Pancreas (tissue), 10 donors: ENCODE results near the gene RIMBP3C. TPM values are rescaled to one million over a fixed set of nuclear protein-coding genes. Genes with fewer than 3 reads are reported as not detected.
"Not testable (repeated sequence)": the region's sequence is repeated elsewhere in the genome, so short reads cannot be mapped to it uniquely, and the experiment has no call there.

Source experiments
- ATAC-seq, 4 donors: fragments of 200-7000 bp; cut with Tn5 transposase; one replicate each; pipeline versions ENCODE4 v1.8.0 to v1.9.1; 2020; ENCODE audit warnings: mild to moderate bottlenecking in 4 of 4, moderate library complexity in 4 of 4
- DNase-seq, 6 donors: peaks; one replicate each; pipeline ENCODE4 v3.0.0-alpha.2; 2020
- FAIRE-seq: peaks from 2 replicates; lab custom pipeline; 2012; peaks lifted over from hg19 to GRCh38; lab: Jason Lieb, UNC
- H3K27ac ChIP-seq, 4 donors: fragments of 200-600 bp; sonication (generic); 1 replicate in 3 of 4; 2 replicates in 1 of 4; pipeline versions ENCODE4 v1.5.0 to v1.8.0; 2020
- H3K27me3 ChIP-seq, 4 donors: fragments of 200-600 bp; one replicate each; pipeline ENCODE4 v1.8.0; 2021
- H3K36me3 ChIP-seq, 3 donors: fragments of 200-600 bp; sonication (generic) in 1 of 3; one replicate each; pipeline versions ENCODE4 v1.5.0 to v1.8.0; 2020 to 2021
- H3K4me1 ChIP-seq, 3 donors: fragments of 200-600 bp; one replicate each; pipeline ENCODE4 v1.8.0; 2021
- H3K4me3 ChIP-seq, 4 donors: fragments of 200-600 bp; sonication (generic) in 2 of 4; one replicate each; pipeline versions ENCODE4 v1.5.0 to v1.8.0; 2020 to 2021
- H3K9me3 ChIP-seq, 4 donors: fragments of 200-600 bp; one replicate each; pipeline ENCODE4 v1.8.0; 2021
- WGBS, 2 donors: extraction: QIAGEN DNeasy Blood & Tissue Kit; methylation state at CpG; one replicate each; pipeline ENCODE4 v1.1.7; 2013; 5-methylcytosine and 5-hydroxymethylcytosine counted together
- intact Hi-C, 3 donors: fragments of 100-400 bp; cut with DNase I; formaldehyde crosslinking; loops; one replicate each; pipeline versions ENCODE4 v1.11.1 to v1.14.2; 2022
- polyA plus RNA-seq, 2 donors: library from polyadenylated mRNA; stranded (reverse); fragments of 200-250 nt; gene quantifications; one replicate each; pipeline ENCODE4 v1.2.3, GENCODE V29; 2013
- total RNA-seq, 6 donors: library from RNA; stranded (reverse); fragmentation: NEBNext Ultra II Directional in 4 of 6; extraction: Animal tissue kit (Norgen Biotek cat#: 25700) in 4 of 6; gene quantifications; one replicate each; pipeline versions ENCODE4 v1.2.1 to v1.2.4, GENCODE V29; 2021 to 2023
- donor health status: healthy with polysubstance abuse.
- donor health status: DM: no; HTN: no; CAD: no; lungs with moderate emphysema.
- donor health status: DM: no; HTN: no; CAD: no.
- donor health status: control.
- donor health status: control.
- donor health status: Bipolar disorder and iron deficiency.
- donor health status: DM: yes; HTN: yes; CAD: no.
- donor health status: DM: no; HTN: no; CAD: no.
- donor health status: DM: no; HTN: no; CAD: no.
- donor health status: DM: yes; HTN: yes; CAD: no.

RIMBP3C gene
- total and polyA plus RNA-seq, 8 donors = 0.09 to 0.47 (median 0.17) TPM; not detected in 2

- FAIRE-seq, H3K9me3 ChIP-seq, H3K4me1 ChIP-seq, H3K36me3 ChIP-seq, H3K4me3 ChIP-seq, DNase-seq, H3K27me3 ChIP-seq, intact Hi-C loops, H3K27ac ChIP-seq: not testable (repeated sequence)
- ATAC-seq = peak in 3 of 4 donors; percentile 6 to 36 (median 12)
- no CpG with 5 or more reads among the region's 7 CpGs for WGBS, 2 donors
Measured at GRCh38 chr22:21498489-21498888, 52.8 kb downstream of the RIMBP3C start.

- ATAC-seq = peak; percentile 62 to 81 (median 68)
- H3K27ac ChIP-seq, H3K4me3 ChIP-seq, intact Hi-C loops, FAIRE-seq, H3K9me3 ChIP-seq, H3K4me1 ChIP-seq, DNase-seq, H3K36me3 ChIP-seq, H3K27me3 ChIP-seq: not testable (repeated sequence)
- no CpG with 5 or more reads among the region's 4 CpGs for WGBS, 2 donors
Measured at GRCh38 chr22:21497984-21498383, 53.3 kb downstream of the RIMBP3C start.

Other genes starting within 250 kb of the RIMBP3C start
- gene RIMBP3B, start 167.7 kb downstream of the RIMBP3C start, total RNA-seq = under 1 TPM in 2 of 6 donors, not detected in 4; 0.14 to 0.22 TPM
- gene RIMBP3B, start 167.7 kb downstream of the RIMBP3C start, polyA plus RNA-seq = under 1 TPM in 1 of 2 donors, not detected in 1; 0.05 TPM
- 1 to 10 TPM; 1.8 to 2.7 (median 2.2) TPM for gene HIC2, start 134.1 kb downstream of the RIMBP3C start, total RNA-seq
- gene HIC2, start 134.1 kb downstream of the RIMBP3C start, polyA plus RNA-seq = 1 to 10 TPM; 1.5 to 1.9 TPM
- gene TMEM191C, start 84.1 kb downstream of the RIMBP3C start, total RNA-seq = under 1 TPM in 5 of 6 donors, not detected in 1; 0.20 to 0.55 (median 0.51) TPM
- 1 to 10 TPM in 1 of 2 donors, under 1 TPM in 1; 0.68 to 1.8 TPM for gene TMEM191C, start 84.1 kb downstream of the RIMBP3C start, polyA plus RNA-seq
- 10 to 100 TPM; 10.9 to 23.5 (median 14.8) TPM for gene UBE2L3, start 16.3 kb upstream of the RIMBP3C start, total RNA-seq
- gene UBE2L3, start 16.3 kb upstream of the RIMBP3C start, polyA plus RNA-seq = 10 to 100 TPM; 22.6 to 24.5 TPM
- 10 to 100 TPM; 11.2 to 22.5 (median 13.6) TPM for gene YDJC, start 78.6 kb upstream of the RIMBP3C start, total RNA-seq
- 10 to 100 TPM; 23.8 to 25.1 TPM for gene YDJC, start 78.6 kb upstream of the RIMBP3C start, polyA plus RNA-seq
- gene CCDC116, start 81.3 kb upstream of the RIMBP3C start, total RNA-seq = under 1 TPM in 5 of 6 donors, not detected in 1; 0.12 to 0.34 (median 0.19) TPM
- gene CCDC116, start 81.3 kb upstream of the RIMBP3C start, polyA plus RNA-seq = 1 to 10 TPM; 1.2 to 1.3 TPM
- 10 to 100 TPM; 24.0 to 49.2 (median 33.4) TPM for gene SDF2L1, start 90.8 kb upstream of the RIMBP3C start, total RNA-seq
- gene SDF2L1, start 90.8 kb upstream of the RIMBP3C start, polyA plus RNA-seq = 10 to 100 TPM; 33.1 to 47.7 TPM
- gene PPIL2, start 114.6 kb upstream of the RIMBP3C start, total RNA-seq = 10 to 100 TPM; 21.1 to 33.5 (median 27.7) TPM
- gene PPIL2, start 114.6 kb upstream of the RIMBP3C start, polyA plus RNA-seq = 10 to 100 TPM; 54.2 to 57.0 TPM
- gene YPEL1, start 184.3 kb upstream of the RIMBP3C start, total RNA-seq = 1 to 10 TPM; 2.0 to 7.2 (median 2.7) TPM
- gene YPEL1, start 184.3 kb upstream of the RIMBP3C start, polyA plus RNA-seq = 1 to 10 TPM; 2.4 to 3.1 TPM